Colonic mucosa (tissue), 4 donors: Measurements from ENCODE around the gene CHMP4A. TPM values are rescaled to one million over a fixed set of nuclear protein-coding genes. Genes with fewer than 3 reads are reported as not detected.

Experiments
- DNase-seq: peaks from one replicate; pipeline ENCODE4 v3.0.0-alpha.2; 2020
- H3K27ac ChIP-seq: fragments of 200-600 bp; one replicate; pipeline ENCODE4 v1.8.0; 2021
- H3K27me3 ChIP-seq: fragments of 200-600 bp; one replicate; pipeline ENCODE4 v1.8.0; 2021
- H3K36me3 ChIP-seq: fragments of 200-600 bp; one replicate; pipeline ENCODE4 v1.8.0; 2021
- H3K4me1 ChIP-seq: fragments of 200-600 bp; one replicate; pipeline ENCODE4 v1.8.0; 2021; ENCODE audit warnings: mild to moderate bottlenecking
- H3K4me3 ChIP-seq: fragments of 200-600 bp; one replicate; pipeline ENCODE4 v1.8.0; 2021
- H3K9ac ChIP-seq, 2 donors: one replicate each; pipeline ENCODE4 v1.7.0; 2013; ENCODE audit warnings: control low read depth in 2 of 2, low read depth in 2 of 2, low read length in 2 of 2
- H3K9me3 ChIP-seq: fragments of 200-600 bp; one replicate; pipeline ENCODE4 v1.8.0; 2021
- CTCF ChIP-seq: fragments of 200-600 bp; IDR thresholded peaks from one replicate; pipeline ENCODE4 v1.8.0; 2022; ENCODE audit warnings: antibody characterized with exemption, mild to moderate bottlenecking
- intact Hi-C: fragments of 100-400 bp; cut with DNase I; formaldehyde crosslinking; loops from one replicate; pipeline ENCODE4 v1.14.1; 2022
- total RNA-seq, 2 donors: library from RNA; stranded (reverse); fragmentation: NEBNext Ultra II Directional in 1 of 2; extraction: Animal tissue kit (Norgen Biotek cat#: 25700) in 1 of 2; gene quantifications; one replicate each; pipeline ENCODE4 v1.2.1, GENCODE V29; 2021
- donor health status: healthy.
- donor health status: DM: no; HTN: no; CAD: no.
- donor health status: DM: no; HTN: no; CAD: no.

CHMP4A gene
- total RNA-seq, 2 donors from 2014 or later: 47.8 to 48.0 TPM

GRCh38 chr14:24196071-24197055, 16.9 kb downstream of the CHMP4A start:
- H3K36me3 ChIP-seq: no peaks in the 10 kb centered on the region

GRCh38 chr14:24195186-24196070, 17.9 kb downstream of the CHMP4A start, which contains the start of gene TM9SF1:
TSS of gene TM9SF1 (minus strand) at chr14:24195441. CDS start at chr14:24195019, 422 bp downstream.
- Histone ChIP-seq H3K4me1 (peaks cover 4% of the 10 kb centered on the region), H3K9ac (peak within 1 kb of the TSS; percentile 73 to 78), H3K27ac (peak within 1 kb of the TSS; percentile 94), H3K9me3 (no peaks in the 10 kb centered on the region), H3K27me3 (no peaks in the 10 kb centered on the region), H3K4me3 (peak within 1 kb of the TSS; percentile 96), H3K36me3 (no peaks in the 10 kb centered on the region)
- DNase-seq: peak; percentile 87
- no peak for TF ChIP-seq CTCF
- intact Hi-C loops: no loop called here

More at GRCh38 chr14:24196071-24197055, 16.9 kb downstream of the CHMP4A start:
- Histone ChIP-seq H3K4me3 (peak overlapping the region; percentile 96), H3K4me1 (peaks cover 4% of the 10 kb centered on the region), H3K9me3 (no peaks in the 10 kb centered on the region), H3K9ac (peak overlapping the region; percentile 73 to 78), H3K27me3 (no peaks in the 10 kb centered on the region), H3K27ac (peak overlapping the region; percentile 94)
- no peak for DNase-seq
- intact Hi-C loops: no loop called here
- TF ChIP-seq CTCF: no peak

- TF ChIP-seq CTCF: no peak
- Histone ChIP-seq H3K4me1 (peaks cover 4% of the 10 kb centered on the region), H3K27me3 (no peaks in the 10 kb centered on the region), H3K9ac (peak overlapping the region; percentile 73 to 78), H3K4me3 (peak overlapping the region; percentile 96), H3K36me3 (no peaks in the 10 kb centered on the region), H3K27ac (peak overlapping the region; percentile 94), H3K9me3 (no peaks in the 10 kb centered on the region)
- intact Hi-C loops: no loop called here
- DNase-seq: no peak
These were observed 18.5 kb downstream of the CHMP4A start for GRCh38 chr14:24194873-24195185.

- Histone ChIP-seq H3K4me3 (peak overlapping the region; percentile 96), H3K36me3 (no peaks in the 10 kb centered on the region), H3K9me3 (no peaks in the 10 kb centered on the region), H3K27ac (peak overlapping the region; percentile 94), H3K27me3 (no peaks in the 10 kb centered on the region), H3K9ac (peak overlapping the region; percentile 73 to 78), H3K4me1 (peaks cover 4% of the 10 kb centered on the region)
- no peak for DNase-seq
- intact Hi-C loops: no loop called here
- no peak for TF ChIP-seq CTCF
These were observed 19.0 kb downstream of the CHMP4A start for GRCh38 chr14:24194186-24194872.

- H3K9ac ChIP-seq: no peak overlapping the region
- no peak overlapping the region for H3K27ac ChIP-seq
- no peaks in the 10 kb centered on the region for H3K36me3 ChIP-seq
- DNase-seq: no peak
- no peaks in the 10 kb centered on the region for H3K27me3 ChIP-seq
- TF ChIP-seq CTCF: no peak
- no peak overlapping the region for H3K4me3 ChIP-seq
- intact Hi-C loops: no loop called here
- H3K4me1 ChIP-seq: peaks cover 4% of the 10 kb centered on the region
- no peaks in the 10 kb centered on the region for H3K9me3 ChIP-seq
These were observed 20.4 kb downstream of the CHMP4A start for GRCh38 chr14:24192933-24193332.
